ENCODE results near the gene CREB3L2.
A peak's percentile ranks its signal among the peaks of the same experiment; 100 is the strongest.

The CREB3L2 gene

GRCh38 chr7:137882261-137882668 lies 119.6 kb downstream of the CREB3L2 start:
- Histone ChIP-seq H3K4me1 (ENCODE audit: control insufficient read depth, insufficient read depth, low read length) (peaks cover 55% of the 10 kb centered on the region), H3K4me3 (ENCODE audit: low read depth, low read length) (no peak overlapping the region), H3K9ac (ENCODE audit: low read depth, low read length) (no peak overlapping the region), H3K27ac (ENCODE audit: low read depth, low read length) (peak overlapping the region; percentile 36), H3K27me3 (ENCODE audit: control insufficient read depth, insufficient read depth, low read length) (no peaks in the 10 kb centered on the region), H3K36me3 (ENCODE audit: control insufficient read depth, insufficient read depth, low read length) (peaks cover 48% of the 10 kb centered on the region), H3K9me3 (ENCODE audit: control insufficient read depth, insufficient read depth, low read length) (0 out of 2 replicates have a peak, but pooled peaks cover 5% of the 10 kb centered on the region)

- peaks cover 50% of the 10 kb centered on the region for H3K36me3 ChIP-seq (ENCODE audit: control insufficient read depth, insufficient read depth, low read length)
- H3K9ac ChIP-seq (ENCODE audit: low read depth, low read length) = no peak overlapping the region
- H3K4me1 ChIP-seq (ENCODE audit: control insufficient read depth, insufficient read depth, low read length) = peaks cover 55% of the 10 kb centered on the region
- peak overlapping the region; percentile 36 for H3K27ac ChIP-seq (ENCODE audit: low read depth, low read length)
- H3K4me3 ChIP-seq (ENCODE audit: low read depth, low read length) = no peak overlapping the region
- H3K9me3 ChIP-seq (ENCODE audit: control insufficient read depth, insufficient read depth, low read length) = 0 out of 2 replicates have a peak, but pooled peaks cover 5% of the 10 kb centered on the region
- no peaks in the 10 kb centered on the region for H3K27me3 ChIP-seq (ENCODE audit: control insufficient read depth, insufficient read depth, low read length)
These were observed 120.2 kb downstream of the CREB3L2 start for GRCh38 chr7:137881607-137882260.

GRCh38 chr7:137880432-137880831 lies 121.5 kb downstream of the CREB3L2 start:
- no peaks in the 10 kb centered on the region for H3K27me3 ChIP-seq (ENCODE audit: control insufficient read depth, insufficient read depth, low read length)
- no peak overlapping the region for H3K4me3 ChIP-seq (ENCODE audit: low read depth, low read length)
- H3K9ac ChIP-seq (ENCODE audit: low read depth, low read length) = no peak overlapping the region
- H3K9me3 ChIP-seq (ENCODE audit: control insufficient read depth, insufficient read depth, low read length) = 0 out of 2 replicates have a peak, but pooled peaks cover 5% of the 10 kb centered on the region
- peaks cover 48% of the 10 kb centered on the region for H3K4me1 ChIP-seq (ENCODE audit: control insufficient read depth, insufficient read depth, low read length)
- H3K27ac ChIP-seq (ENCODE audit: low read depth, low read length) = peak overlapping the region; percentile 95
- peaks cover 62% of the 10 kb centered on the region for H3K36me3 ChIP-seq (ENCODE audit: control insufficient read depth, insufficient read depth, low read length)

GRCh38 chr7:137879357-137880158 lies 122.3 kb downstream of the CREB3L2 start:
- Histone ChIP-seq H3K9ac (ENCODE audit: low read depth, low read length) (peak overlapping the region; percentile 10; the same call in 1 of the 2 replicates), H3K4me1 (ENCODE audit: control insufficient read depth, insufficient read depth, low read length) (peaks cover 53% of the 10 kb centered on the region), H3K4me3 (ENCODE audit: low read depth, low read length) (no peak overlapping the region), H3K27me3 (ENCODE audit: control insufficient read depth, insufficient read depth, low read length) (no peaks in the 10 kb centered on the region), H3K27ac (ENCODE audit: low read depth, low read length) (peak overlapping the region; percentile 95), H3K9me3 (ENCODE audit: control insufficient read depth, insufficient read depth, low read length) (0 out of 2 replicates have a peak, but pooled peaks cover 5% of the 10 kb centered on the region), H3K36me3 (ENCODE audit: control insufficient read depth, insufficient read depth, low read length) (peaks cover 59% of the 10 kb centered on the region)

- Histone ChIP-seq H3K27me3 (ENCODE audit: control insufficient read depth, insufficient read depth, low read length) (no peaks in the 10 kb centered on the region), H3K36me3 (ENCODE audit: control insufficient read depth, insufficient read depth, low read length) (peaks cover 63% of the 10 kb centered on the region), H3K4me1 (ENCODE audit: control insufficient read depth, insufficient read depth, low read length) (peaks cover 59% of the 10 kb centered on the region), H3K9ac (ENCODE audit: low read depth, low read length) (peak overlapping the region; percentile 10; the same call in 1 of the 2 replicates), H3K4me3 (ENCODE audit: low read depth, low read length) (no peak overlapping the region), H3K27ac (ENCODE audit: low read depth, low read length) (peak overlapping the region; percentile 95), H3K9me3 (ENCODE audit: control insufficient read depth, insufficient read depth, low read length) (0 out of 2 replicates have a peak, but pooled peaks cover 5% of the 10 kb centered on the region)
These were observed 123.4 kb downstream of the CREB3L2 start for GRCh38 chr7:137878333-137878961.

GRCh38 chr7:137877027-137877675 lies 124.7 kb downstream of the CREB3L2 start:
- Histone ChIP-seq H3K9me3 (ENCODE audit: control insufficient read depth, insufficient read depth, low read length) (0 out of 2 replicates have a peak, but pooled peaks cover 3% of the 10 kb centered on the region), H3K9ac (ENCODE audit: low read depth, low read length) (no peak overlapping the region), H3K27me3 (ENCODE audit: control insufficient read depth, insufficient read depth, low read length) (no peaks in the 10 kb centered on the region), H3K36me3 (ENCODE audit: control insufficient read depth, insufficient read depth, low read length) (peaks cover 57% of the 10 kb centered on the region), H3K4me3 (ENCODE audit: low read depth, low read length) (no peak overlapping the region), H3K27ac (ENCODE audit: low read depth, low read length) (peak overlapping the region; percentile 95), H3K4me1 (ENCODE audit: control insufficient read depth, insufficient read depth, low read length) (peaks cover 58% of the 10 kb centered on the region)

- H3K9me3 ChIP-seq (ENCODE audit: control insufficient read depth, insufficient read depth, low read length) = no peaks in the 10 kb centered on the region
- no peak overlapping the region for H3K4me3 ChIP-seq (ENCODE audit: low read depth, low read length)
- no peaks in the 10 kb centered on the region for H3K27me3 ChIP-seq (ENCODE audit: control insufficient read depth, insufficient read depth, low read length)
- peaks cover 53% of the 10 kb centered on the region for H3K4me1 ChIP-seq (ENCODE audit: control insufficient read depth, insufficient read depth, low read length)
- no peak overlapping the region for H3K27ac ChIP-seq (ENCODE audit: low read depth, low read length)
- H3K36me3 ChIP-seq (ENCODE audit: control insufficient read depth, insufficient read depth, low read length) = peaks cover 47% of the 10 kb centered on the region
- no peak overlapping the region for H3K9ac ChIP-seq (ENCODE audit: low read depth, low read length)
These were observed 126.1 kb downstream of the CREB3L2 start for GRCh38 chr7:137875746-137876145.

GRCh38 chr7:137873979-137874777 lies 127.7 kb downstream of the CREB3L2 start:
- no peaks in the 10 kb centered on the region for H3K9me3 ChIP-seq (ENCODE audit: control insufficient read depth, insufficient read depth, low read length)
- H3K9ac ChIP-seq (ENCODE audit: low read depth, low read length) = no peak overlapping the region
- peaks cover 39% of the 10 kb centered on the region for H3K4me1 ChIP-seq (ENCODE audit: control insufficient read depth, insufficient read depth, low read length)
- H3K27me3 ChIP-seq (ENCODE audit: control insufficient read depth, insufficient read depth, low read length) = no peaks in the 10 kb centered on the region
- H3K27ac ChIP-seq (ENCODE audit: low read depth, low read length) = no peak overlapping the region
- H3K4me3 ChIP-seq (ENCODE audit: low read depth, low read length) = no peak overlapping the region
- peaks cover 47% of the 10 kb centered on the region for H3K36me3 ChIP-seq (ENCODE audit: control insufficient read depth, insufficient read depth, low read length)

- Histone ChIP-seq H3K36me3 (ENCODE audit: control insufficient read depth, insufficient read depth, low read length) (peaks cover 47% of the 10 kb centered on the region), H3K9ac (ENCODE audit: low read depth, low read length) (no peak overlapping the region), H3K9me3 (ENCODE audit: control insufficient read depth, insufficient read depth, low read length) (no peaks in the 10 kb centered on the region), H3K27me3 (ENCODE audit: control insufficient read depth, insufficient read depth, low read length) (no peaks in the 10 kb centered on the region), H3K4me1 (ENCODE audit: control insufficient read depth, insufficient read depth, low read length) (peaks cover 33% of the 10 kb centered on the region), H3K27ac (ENCODE audit: low read depth, low read length) (no peak overlapping the region), H3K4me3 (ENCODE audit: low read depth, low read length) (no peak overlapping the region)
These were observed 128.4 kb downstream of the CREB3L2 start for GRCh38 chr7:137873524-137873923.

All from HUES48 (cell line).